ENCODE measurements around the gene HGS. TPM values are rescaled to one million over a fixed set of nuclear protein-coding genes. Genes with fewer than 3 reads are reported as not detected.
A peak's percentile ranks its signal among the peaks of the same experiment; 100 is the strongest.

Gene HGS
- total RNA-seq, 2 experiments from 2014 or later = 118 to 127 TPM

- no peak overlapping the region for H3K27ac ChIP-seq (ENCODE audit: low read depth in 1 of 2, low read length in 2 of 2)
- peaks cover 26% of the 10 kb centered on the region for H3K36me3 Mint-ChIP-seq (ENCODE audit: low read depth)
- H3K27me3 Mint-ChIP-seq = no peaks in the 10 kb centered on the region
- no peaks in the 10 kb centered on the region for H3K9me3 Mint-ChIP-seq
- peaks cover 39% of the 10 kb centered on the region for H3K4me1 ChIP-seq (ENCODE audit: insufficient read depth, low read length)
- DNase-seq (peak in 2 of 14 experiments; percentile 29 to 31), ATAC-seq (ENCODE audit: poor library complexity) (no peak)
- CTCF ChIA-PET = no interaction called here
- H3K4me3 ChIP-seq (ENCODE audit: low read length) = no peak overlapping the region
- H3K4me3 Mint-ChIP-seq = peak overlapping the region; percentile 11
- no peak for TF ChIP-seq CTCF (IDR thresholded peaks at IDR 0.05)
- intact Hi-C loops (cut with DNase I, micrococcal nuclease) = no loop called here
- no peaks in the 10 kb centered on the region for H3K9me3 ChIP-seq (ENCODE audit: control insufficient read depth in 1 of 2, insufficient read depth in 1 of 2, low read length in 2 of 2)
- peaks cover 20% of the 10 kb centered on the region for H3K36me3 ChIP-seq (ENCODE audit: insufficient read depth, low read length)
- POLR2A ChIA-PET = no interaction called here
- H3K4me1 Mint-ChIP-seq (ENCODE audit: low read depth) = peaks cover 38% of the 10 kb centered on the region
- no peak overlapping the region for H3K27ac Mint-ChIP-seq
- H3K27me3 ChIP-seq (ENCODE audit: control insufficient read depth in 1 of 2, insufficient read depth in 2 of 2, low read length in 2 of 2) = no peaks in the 10 kb centered on the region
These were observed 24.2 kb downstream of the HGS start for GRCh38 chr17:81707725-81708646.

- H3K4me3 Mint-ChIP-seq = peak overlapping the region; percentile 45
- peaks cover 21% of the 10 kb centered on the region for H3K36me3 Mint-ChIP-seq (ENCODE audit: low read depth)
- no peak for ATAC-seq (ENCODE audit: poor library complexity)
- CTCF ChIA-PET = no interaction called here
- POLR2A ChIA-PET = no interaction called here
- peaks cover 39% of the 10 kb centered on the region for H3K4me1 Mint-ChIP-seq (ENCODE audit: low read depth)
- DNase-seq = peak in 2 of 14 experiments; percentile 27 to 32
- H3K27ac Mint-ChIP-seq = peak overlapping the region; percentile 51
- Histone ChIP-seq H3K4me3 (ENCODE audit: low read length) (no peak overlapping the region), H3K36me3 (ENCODE audit: insufficient read depth, low read length) (peaks cover 20% of the 10 kb centered on the region), H3K9me3 (ENCODE audit: control insufficient read depth in 1 of 2, insufficient read depth in 1 of 2, low read length in 2 of 2) (no peaks in the 10 kb centered on the region), H3K4me1 (ENCODE audit: insufficient read depth, low read length) (peaks cover 44% of the 10 kb centered on the region), H3K27me3 (ENCODE audit: control insufficient read depth in 1 of 2, insufficient read depth in 2 of 2, low read length in 2 of 2) (no peaks in the 10 kb centered on the region), H3K27ac (ENCODE audit: low read depth in 1 of 2, low read length in 2 of 2) (no peak overlapping the region)
- H3K9me3 Mint-ChIP-seq = no peaks in the 10 kb centered on the region
- H3K27me3 Mint-ChIP-seq = no peaks in the 10 kb centered on the region
- TF ChIP-seq CTCF (IDR thresholded peaks at IDR 0.05) = no peak
- intact Hi-C loops (cut with DNase I, micrococcal nuclease) = no loop called here
These were observed 25.0 kb downstream of the HGS start for GRCh38 chr17:81708739-81709185.

GRCh38 chr17:81710514-81711308 lies 26.9 kb downstream of the HGS start:
- POLR2A ChIA-PET = interaction anchor here (1.4 kb wide), 2 partner anchors 8 to 27 kb away, joined by 7 to 13 read pairs; partner anchors contain the start of genes ARL16, HGS and MRPL12
- peak overlapping the region; percentile 49 for H3K4me3 ChIP-seq (ENCODE audit: low read length)
- H3K4me1 ChIP-seq (ENCODE audit: insufficient read depth, low read length) = peaks cover 32% of the 10 kb centered on the region
- Mint-ChIP-seq H3K27me3 (no peaks in the 10 kb centered on the region), H3K4me3 (peak overlapping the region; percentile 72), H3K36me3 (ENCODE audit: low read depth) (peaks cover 13% of the 10 kb centered on the region), H3K4me1 (ENCODE audit: low read depth) (peaks cover 33% of the 10 kb centered on the region), H3K9me3 (no peaks in the 10 kb centered on the region), H3K27ac (peak overlapping the region; percentile 77)
- ATAC-seq (ENCODE audit: poor library complexity) (peak; percentile 21), DNase-seq (peak in 3 of 14 experiments; percentile 36 to 50 (median 47))
- peaks cover 16% of the 10 kb centered on the region for H3K36me3 ChIP-seq (ENCODE audit: insufficient read depth, low read length)
- intact Hi-C loops (cut with DNase I, micrococcal nuclease) = loop anchor here in 1 of 2 experiments (1.0 to 2.0 kb wide), 2 partner anchors 7 to 74 kb away; partner anchors contain the start of genes MRPL12, NPLOC4 and TSPAN10
- H3K9me3 ChIP-seq (ENCODE audit: control insufficient read depth in 1 of 2, insufficient read depth in 1 of 2, low read length in 2 of 2) = no peaks in the 10 kb centered on the region
- CTCF ChIA-PET = interaction anchor here (0.7 kb wide), 1 partner anchor 27 kb away, joined by 3 read pairs; the partner anchor contains the start of genes ARL16 and HGS
- H3K27ac ChIP-seq (ENCODE audit: low read depth in 1 of 2, low read length in 2 of 2) = no peak overlapping the region
- TF ChIP-seq CTCF (IDR thresholded peaks at IDR 0.05) = no peak
- H3K27me3 ChIP-seq (ENCODE audit: control insufficient read depth in 1 of 2, insufficient read depth in 2 of 2, low read length in 2 of 2) = no peaks in the 10 kb centered on the region

Measured in CD4-positive, alpha-beta T cell (primary cell).